DMS153 (cell line): Measurements from ENCODE around the gene GNPNAT1.
"Not testable (repeated sequence)": the region's sequence is repeated elsewhere in the genome, so short reads cannot be mapped to it uniquely, and the experiment has no call there.

Experiments used
- DNase-seq: peaks from one replicate; lab custom pipeline; 2025; lab: John Stamatoyannopoulos, UW

GNPNAT1 gene

DNA sequence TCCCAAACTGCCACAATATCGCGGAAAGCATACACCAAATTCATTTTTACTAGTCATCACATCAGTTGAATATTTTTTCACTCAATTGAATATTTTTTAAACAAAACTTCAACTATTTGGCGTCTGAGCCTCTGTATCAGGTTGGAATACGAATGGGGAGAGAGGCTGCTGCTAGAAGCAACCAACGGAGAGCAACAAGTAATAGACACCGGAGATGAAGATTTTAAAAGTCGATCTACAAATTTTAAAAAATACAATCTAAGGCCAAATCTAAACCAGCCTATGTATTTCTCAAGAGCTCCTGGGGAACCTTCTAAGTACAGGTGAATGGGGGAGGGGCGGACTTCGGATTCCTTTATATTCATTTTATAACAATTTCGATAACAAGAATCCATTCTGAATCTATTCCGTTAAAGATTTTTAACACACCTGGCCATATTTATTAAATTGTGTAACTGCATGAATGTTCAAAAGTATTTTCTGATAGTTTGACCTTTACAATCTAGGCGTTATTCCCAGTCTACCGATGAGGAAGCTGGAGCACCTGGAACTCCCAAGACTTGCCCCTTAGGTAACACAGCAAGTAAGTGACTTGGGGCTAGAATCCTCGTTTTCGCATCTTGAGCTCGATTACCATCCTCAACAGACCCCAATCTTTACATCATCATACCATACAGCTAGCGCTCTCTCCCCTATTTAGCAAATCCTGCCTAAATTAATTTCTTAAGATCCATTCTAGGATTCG, 1.2 kb downstream of the GNPNAT1 start:
- no peak for DNase-seq

DNA sequence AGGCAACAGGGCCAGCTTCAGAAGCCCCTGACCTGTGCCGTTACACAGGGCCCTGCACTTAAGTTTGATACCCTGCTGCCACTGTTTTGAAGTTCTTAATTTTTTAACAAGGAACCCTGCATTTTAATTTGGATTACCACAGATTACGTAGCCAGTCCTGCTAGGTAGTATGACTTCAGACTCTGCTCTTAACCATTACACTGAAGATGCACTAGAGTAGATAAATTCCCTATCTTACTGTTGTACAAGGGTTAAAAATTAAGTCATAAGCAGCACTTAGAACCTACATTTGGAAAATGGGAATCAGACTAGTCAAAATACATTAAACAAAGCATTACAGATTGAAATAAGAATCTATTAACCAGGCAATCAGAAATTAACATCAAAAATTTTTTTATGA, 2.3 kb downstream of the GNPNAT1 start:
- no peak for DNase-seq

DNA sequence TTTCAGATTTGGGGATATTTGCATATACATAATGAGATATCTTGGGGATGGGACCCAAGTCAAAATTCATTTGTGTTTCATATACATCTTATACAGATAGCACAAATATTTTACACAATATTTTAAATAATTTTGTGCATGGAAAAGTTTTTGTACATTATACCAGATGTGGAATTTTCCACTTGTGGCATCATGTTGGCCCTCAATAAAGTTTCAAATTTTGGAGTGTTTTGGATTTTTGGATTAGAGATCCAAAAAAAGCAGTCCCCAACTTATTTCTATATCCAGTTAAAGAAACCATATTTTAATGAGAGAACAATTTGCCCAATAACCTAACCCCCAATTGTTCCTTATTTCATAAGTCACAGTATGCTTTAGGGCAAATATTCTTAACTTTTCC, 4.5 kb downstream of the GNPNAT1 start:
- no peak for DNase-seq

DNA sequence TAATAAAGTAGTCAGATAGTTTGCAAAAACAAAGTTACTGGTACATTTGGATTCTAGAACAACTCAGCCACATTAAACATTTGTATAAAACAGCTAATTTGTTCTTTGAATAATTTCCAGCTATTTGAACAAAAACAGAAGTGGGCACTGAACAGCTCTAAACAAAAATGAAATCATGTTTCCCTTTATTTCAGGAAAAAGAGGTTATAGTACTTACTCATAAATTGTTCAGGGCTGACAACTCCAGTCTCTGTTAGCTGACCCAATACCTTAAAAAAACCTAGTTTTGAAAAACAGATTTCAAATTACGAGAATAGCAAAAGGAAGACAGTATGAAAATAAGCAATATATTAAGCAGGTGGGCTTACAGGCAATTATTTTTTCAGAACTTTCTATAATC, 8.2 kb downstream of the GNPNAT1 start:
- no peak for DNase-seq

DNA sequence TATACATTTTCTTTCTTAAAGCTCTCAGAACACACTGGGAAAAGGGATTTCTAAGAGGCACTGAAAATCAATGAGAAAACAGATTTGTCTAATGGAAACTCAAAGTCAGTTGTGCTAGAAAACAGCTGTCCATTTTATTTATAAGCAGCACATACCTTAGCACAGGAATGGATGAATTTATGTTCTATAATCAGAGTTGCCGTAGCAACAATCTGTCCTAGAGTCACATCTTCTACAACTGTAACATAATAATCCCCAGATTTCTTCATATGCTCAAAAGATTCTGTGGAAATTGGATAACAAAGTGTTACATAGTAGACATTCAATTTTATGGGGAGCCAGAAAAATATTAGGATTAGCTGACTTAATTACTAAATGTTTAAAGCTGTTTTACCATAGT, 9.8 kb downstream of the GNPNAT1 start:
- DNase-seq = no peak

DNA sequence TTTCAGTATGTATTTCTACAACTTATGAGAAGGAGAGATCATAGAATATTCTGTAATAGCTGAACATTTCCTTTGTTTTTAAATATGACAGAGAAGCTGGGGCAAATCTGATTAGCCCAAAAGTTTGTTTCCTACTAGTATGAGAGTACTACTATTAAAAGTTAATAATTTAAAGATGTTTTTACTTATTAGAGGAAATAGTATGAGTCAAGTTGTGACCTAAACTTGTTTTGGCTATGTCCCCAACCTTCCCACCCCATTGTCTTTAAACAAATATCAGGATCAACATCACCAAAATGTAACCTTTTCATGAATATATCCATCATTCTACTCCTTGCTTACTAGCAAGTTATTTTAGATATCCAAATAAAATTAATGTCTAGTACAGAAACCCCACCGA, 10.5 kb downstream of the GNPNAT1 start:
- no peak for DNase-seq

DNA sequence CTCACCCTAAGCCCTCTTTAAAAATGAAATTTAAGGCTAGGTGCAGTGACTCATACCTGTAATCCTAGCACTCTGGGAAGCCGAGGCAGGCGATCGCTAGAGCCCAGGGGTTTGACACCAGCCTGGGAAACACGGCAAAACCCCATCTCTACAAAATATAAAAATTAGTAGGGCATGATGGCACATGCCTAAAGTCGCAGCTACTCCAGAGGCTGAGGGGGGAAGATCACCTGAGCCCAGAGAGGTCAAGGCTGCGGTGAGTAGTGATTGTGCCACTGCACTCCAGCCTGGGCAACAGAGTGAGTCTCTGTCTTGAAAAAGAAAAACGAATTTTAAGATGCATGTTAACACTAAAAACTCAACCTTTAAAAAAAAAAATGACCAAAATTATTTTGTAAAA, 12.7 kb downstream of the GNPNAT1 start:
- no peak for DNase-seq

DNA sequence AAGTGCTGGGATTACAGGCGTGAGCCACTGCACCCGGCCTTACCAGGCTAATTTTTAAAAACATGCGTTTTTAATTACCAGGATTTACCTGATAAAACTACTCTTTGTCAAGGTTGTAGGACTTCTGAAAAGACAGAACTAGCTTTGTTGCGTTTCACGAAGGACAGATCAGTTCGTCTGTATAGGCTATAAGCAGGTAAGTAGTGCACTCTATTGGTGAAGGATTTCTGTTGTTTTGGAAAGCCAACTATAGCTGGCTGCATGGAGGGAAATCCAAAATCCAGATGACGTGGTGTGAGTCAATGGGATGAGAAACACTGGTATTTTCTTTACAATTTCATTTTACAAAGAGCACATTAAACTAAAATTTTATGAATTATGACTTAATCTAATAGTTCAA, 14.6 kb downstream of the GNPNAT1 start:
- no peak for DNase-seq

DNA sequence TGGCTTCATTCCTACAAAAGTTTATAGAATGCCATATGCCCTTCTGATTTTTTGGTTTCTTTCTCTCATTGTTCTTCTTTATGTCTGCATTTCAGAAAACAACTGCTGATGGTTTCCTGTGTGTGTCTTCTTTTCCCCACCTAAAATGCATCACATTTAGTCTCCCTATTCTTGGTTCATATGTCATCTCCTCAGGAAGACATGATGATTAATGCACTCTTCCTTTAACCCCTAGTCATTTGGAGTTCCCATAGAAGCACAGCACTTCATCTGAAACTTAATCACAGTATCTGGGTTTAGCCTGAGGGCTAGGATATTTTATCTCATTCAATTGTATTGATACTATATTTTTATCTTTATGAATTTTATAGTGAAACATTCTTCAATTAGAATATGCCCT, 21.5 kb downstream of the GNPNAT1 start:
- no peak for DNase-seq

DNA sequence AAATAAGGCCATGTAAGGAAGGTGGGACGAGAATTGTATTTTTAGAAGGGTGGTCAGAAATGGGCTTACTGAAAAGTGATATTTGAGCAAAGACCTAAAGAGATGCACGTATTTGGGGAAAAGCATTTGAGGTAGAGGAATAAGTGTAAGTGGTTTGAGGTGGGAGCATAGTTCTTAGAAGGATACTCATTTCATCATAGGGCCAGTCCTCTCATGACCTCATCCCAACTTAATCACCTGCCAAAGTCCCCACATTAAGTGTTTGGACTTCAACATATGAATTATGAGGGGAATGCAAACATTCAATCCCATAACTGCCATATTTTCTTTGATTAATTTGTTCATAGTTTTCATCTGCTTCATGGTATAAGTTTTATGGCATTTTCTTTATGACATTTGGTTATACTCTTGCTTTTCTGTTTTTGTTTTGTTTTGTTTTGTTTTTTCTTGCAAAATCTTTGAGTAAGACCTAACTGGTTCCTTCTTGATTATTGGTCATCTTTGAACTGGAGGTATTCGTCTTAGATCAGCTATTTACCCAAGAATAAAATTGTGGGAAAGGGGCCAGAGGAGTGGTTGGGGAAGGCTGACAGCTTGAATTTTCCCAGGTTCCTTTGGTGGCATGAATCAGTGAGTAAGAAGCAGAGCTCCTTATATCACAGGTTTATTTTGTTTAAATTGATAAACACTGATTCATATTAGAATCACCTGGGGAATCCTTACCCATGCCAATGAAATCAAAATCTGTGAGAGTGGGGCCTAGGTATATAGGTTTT, 24.2 kb downstream of the GNPNAT1 start:
- DNase-seq = no peak

DNA sequence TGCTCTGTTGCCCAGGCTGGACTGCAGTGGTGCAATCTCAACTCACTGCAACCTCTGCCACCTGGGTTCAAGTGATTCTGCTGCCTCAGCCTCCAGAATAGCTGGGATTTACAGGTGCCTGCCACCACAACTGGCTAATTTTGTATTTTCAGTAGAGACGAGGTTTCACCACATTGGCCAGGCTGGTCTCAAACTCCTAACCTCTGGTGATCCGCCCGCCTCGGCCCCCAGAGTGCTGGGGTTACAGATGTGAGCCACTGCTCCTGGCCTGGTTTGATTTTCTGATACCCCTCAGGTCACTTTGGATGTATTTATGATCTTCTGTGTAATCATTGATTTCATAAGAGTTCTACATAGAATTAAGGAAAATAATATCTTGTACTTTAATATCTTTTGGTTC, 28.5 kb downstream of the GNPNAT1 start:
- DNase-seq = not testable (repeated sequence)

DNA sequence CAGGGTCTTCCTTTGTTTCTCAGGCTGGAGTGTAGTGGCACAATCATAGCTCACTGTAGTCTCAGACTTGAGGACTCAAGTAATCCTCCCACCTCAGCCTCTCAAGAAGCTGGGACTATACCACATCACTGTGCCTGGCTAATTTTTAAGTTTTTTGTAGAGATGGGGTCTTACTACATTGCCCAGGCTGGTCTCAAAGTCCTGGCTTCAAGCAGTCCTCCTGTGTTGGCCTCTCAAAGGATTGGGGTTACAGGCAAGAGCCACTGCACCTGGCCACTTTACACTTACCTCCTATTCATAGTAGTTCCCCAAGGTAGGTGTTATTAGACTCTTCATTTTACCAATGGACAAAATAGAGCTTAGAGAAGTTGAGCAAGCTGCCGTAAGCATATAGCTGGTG, 32.3 kb downstream of the GNPNAT1 start:
- DNase-seq = no peak

DNA sequence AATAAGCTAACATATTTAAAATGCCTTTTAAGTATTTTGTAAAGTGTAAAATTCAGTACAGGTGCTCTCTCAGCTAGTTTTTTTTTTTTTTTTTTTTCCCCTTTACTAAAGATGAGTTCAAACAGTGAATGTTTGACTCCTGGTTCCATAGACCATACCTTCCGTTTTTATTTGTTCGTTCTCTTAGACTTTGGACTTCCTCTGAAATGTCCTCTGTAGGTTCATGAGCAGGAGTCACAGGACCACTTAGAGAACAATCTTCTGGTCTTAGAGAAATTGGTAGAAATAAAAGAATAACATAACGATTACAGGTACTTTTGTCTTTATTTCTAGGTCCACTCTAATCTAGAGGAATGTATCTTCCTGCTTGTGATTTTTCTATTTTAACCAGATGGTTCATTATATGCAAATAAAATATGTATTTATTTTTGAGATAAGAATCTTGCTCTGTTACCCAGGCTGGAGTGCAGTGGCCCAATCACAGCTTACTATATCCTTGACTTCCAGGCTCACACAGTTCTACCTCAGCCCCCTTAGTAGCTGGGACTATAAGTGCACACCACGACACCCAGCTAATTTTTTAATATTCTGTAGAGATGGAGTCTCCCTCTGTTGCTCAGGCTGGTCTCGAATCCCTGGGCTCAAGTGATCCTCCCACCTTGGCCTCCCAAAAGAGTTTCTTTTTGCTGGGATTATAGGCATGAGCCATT, 35.6 kb downstream of the GNPNAT1 start:
- no peak for DNase-seq

DNA sequence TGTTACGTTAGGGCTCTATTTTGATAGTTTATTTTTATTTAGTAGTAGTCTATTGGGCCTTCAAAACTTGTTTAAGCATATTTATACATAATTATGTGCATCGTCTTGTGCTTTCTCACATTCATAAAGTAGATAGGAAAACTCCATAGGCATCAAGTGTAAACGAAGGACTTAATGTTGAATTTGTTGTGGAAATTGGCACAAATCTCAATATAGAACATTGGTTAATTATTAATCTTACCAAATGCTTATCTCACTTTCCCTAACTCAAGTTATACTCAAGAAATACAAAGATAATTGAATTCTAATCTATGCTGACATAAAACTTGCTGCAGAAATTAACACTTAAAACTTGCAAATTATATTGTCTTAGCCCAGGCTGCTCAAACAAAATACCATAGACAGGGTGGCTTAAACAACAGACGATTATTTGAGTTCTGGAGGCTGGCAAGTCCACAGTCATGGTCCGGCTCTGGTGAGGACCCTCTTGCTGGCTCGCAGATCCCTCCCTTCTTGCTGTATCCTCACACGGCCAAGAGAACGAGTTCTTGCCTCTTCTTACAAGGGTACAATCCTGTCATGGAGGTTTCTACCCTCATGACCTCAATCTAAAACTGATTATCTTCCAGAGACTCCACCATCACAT, 42.6 kb downstream of the GNPNAT1 start:
- no peak for DNase-seq

DNA sequence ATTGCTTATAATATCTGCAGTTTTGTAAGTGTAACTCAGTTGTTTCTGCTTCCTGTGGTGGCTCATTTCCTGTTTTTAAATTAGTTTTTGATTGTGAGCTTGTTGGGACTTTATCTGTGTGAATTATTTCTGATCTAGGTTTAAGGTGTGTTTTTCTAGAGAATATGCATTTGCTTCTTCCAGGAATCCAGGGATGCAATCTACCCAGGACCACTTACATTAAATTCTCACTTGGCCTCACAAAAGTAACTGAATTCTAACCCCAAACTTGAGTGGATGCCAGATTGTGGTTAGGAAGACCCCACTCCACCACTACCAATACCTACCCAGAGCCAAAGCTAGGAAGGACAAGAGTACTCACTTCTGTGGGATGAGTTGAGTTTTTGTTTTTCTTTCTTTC, 49.5 kb downstream of the GNPNAT1 start:
- DNase-seq = no peak

DNA sequence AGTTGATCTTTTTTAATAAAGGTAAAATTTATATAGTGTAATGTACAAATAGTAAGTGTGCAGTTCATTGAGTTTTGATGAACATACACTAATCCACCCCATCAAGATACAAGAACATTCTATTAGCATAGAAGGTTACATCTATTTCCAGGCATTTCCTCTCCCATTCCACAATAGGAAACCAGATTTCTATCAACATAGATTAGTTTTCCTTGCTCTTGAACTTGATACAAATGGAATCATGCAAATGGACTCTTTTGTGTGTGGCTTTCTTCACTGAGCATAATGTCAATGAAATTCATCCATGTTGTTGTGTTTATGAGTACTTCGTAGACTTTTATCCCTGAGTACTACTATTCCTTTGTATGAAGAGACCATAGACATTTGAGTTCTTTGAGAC, 50.7 kb downstream of the GNPNAT1 start:
- no peak for DNase-seq

DNA sequence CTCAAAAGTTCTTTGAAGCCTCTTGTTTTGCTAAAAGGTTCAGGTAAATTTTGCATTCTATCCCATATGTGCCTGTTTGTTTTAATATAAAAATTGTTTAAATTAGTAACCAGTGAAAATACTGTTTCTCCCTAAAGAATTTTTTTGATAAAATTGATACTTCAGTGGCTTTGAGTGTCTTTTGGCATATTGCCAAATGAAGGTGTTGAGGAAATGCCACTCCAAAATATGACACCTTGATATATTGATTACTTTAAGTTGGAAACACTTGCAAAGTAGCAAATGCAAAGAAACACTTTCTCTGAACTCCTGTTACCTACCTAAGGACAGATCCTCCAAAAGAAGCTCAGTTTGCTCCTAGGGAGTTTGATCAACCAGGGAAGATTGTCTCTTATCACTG, 53.0 kb downstream of the GNPNAT1 start:
- no peak for DNase-seq

DNA sequence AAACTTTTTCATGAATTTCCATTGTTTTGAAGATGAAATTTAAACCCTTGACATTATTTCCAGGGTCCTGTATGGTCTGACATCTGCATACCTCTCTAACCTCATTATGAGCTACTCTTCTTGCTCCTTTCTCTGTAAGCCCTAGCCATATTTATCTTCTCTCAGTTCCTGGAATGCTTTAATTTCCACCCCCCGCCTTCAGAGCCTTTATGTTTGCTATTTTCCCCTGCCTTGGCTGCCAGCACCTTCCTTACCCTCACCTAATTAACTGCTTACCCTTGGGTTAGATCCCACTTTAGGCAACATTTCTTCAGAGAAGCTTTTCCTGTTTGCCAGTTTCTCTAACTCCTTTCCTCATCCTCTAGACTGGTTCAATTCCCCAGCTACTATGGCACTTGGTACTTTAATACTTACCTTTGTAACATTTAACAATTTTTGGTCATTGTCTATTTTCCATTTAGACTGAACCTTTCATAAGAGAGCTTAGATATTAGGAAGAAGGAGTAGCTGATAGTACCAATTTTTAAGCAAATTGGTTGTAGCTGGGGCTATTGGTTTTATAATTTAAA, 55.4 kb downstream of the GNPNAT1 start:
- DNase-seq = no peak

DNA sequence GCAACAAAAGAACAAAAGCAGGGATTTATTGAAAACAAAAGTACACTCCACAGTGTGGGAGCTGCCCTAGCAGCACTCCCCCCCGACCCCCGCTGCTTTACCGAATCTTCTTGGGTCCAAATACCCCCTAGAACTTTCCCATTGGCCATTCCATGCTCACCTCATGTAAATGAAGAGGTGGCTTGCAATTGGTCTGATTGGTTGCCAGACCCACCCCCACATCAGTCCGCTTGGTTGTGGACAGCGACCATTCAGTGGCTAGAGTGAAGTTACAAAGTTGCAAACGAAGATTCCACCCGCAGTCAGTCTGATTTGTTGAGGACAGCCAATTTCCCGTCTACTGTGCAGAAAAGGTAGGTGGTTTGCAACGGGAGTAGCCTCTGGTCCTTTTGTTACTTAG, 57.6 kb downstream of the GNPNAT1 start:
- no peak for DNase-seq

DNA sequence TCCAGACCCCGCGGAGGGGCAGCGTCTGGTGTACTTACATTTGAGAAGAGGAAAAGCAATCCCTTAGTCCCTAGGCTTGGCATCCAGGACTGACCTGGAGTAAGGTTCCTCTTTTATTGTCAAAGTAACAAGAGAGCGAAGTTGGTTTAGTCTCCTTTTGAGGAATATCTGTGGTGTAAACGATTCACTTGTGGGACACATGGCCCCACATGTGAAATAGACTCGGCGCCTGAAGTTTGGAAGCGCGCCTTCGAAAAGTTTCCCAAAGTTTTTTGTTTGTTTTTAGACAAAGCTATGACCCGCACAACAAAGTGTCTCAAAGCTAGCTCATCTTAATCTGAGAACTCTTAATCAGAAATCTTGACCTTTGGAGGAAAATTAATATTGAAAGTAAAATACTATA, 60.7 kb downstream of the GNPNAT1 start:
- DNase-seq = no peak

DNA sequence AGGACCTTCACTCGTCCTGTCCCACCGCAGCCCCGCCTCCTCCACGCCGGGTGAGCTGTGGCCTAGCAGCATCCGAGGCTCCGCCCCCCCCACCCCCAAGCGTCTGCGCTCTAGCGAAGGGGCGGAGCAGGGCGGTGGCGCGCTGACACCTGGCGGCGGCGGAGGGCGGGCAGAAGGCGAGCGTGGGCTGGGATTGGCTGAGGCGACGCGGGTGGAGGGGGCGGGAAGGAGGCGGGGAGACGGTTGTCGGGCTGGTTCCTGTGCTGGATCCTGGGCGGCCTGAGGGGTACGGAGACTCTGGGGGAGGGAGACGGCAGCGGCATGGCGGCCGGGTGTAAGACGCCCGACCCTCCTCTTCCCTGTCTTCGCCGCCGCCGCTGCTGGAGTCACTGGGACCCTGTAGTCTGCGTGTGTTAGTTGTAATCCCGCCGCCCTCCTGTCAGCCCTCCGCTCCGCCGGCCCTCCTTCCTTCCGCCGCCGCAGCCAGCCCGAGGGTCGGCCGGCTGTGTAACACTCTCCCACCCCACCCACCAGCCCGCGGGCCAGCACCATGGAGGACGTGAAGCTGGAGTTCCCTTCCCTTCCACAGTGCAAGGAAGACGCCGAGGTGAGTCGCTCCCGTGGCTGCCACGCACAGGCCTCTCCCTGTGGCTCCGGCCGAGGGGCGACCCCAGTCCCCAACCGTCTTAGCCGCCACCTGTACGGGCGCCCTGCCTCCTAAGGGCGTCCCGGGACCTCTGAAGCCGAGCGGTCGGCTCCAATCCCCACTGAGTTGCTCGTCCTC, 61.3 kb downstream of the GNPNAT1 start, which contains the start of gene STYX:
Gene STYX (plus strand): TSS at position 242 of the 784 bp plus-strand sequence. CDS start 309 bp downstream, at position 551.
- peak; percentile 97 for DNase-seq
